Fibroblast of skin of abdomen (primary cell): Measurements from ENCODE around the gene TOMT.
"Not testable (repeated sequence)": the region's sequence is repeated elsewhere in the genome, so short reads cannot be mapped to it uniquely, and the experiment has no call there.

Experiments used
- DNase-seq: peaks from one replicate; pipeline ENCODE4 v3.0.0-alpha.2; 2013

The TOMT gene

GRCh38 chr11:72127923-72128322 lies 22.2 kb downstream of the TOMT start:
- no peak for DNase-seq

DNA sequence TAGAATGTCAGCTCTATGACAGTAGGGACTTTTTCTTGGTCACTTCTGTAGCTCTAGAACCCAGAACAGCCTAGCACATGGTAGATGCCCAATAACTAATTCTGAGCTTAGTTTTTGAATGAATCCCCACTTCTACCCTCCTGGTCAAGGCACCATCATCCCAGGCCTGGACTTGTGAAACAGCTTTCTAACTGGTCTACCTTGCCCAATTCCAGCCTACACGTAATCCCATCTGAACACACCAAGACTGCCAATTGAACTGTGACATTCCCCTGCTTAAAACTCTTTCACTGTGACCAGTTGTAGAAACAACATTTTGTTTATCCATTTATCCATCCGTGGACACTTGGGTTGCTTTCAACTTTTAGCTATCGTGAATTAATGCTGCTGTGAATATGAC lies 23.7 kb downstream of the TOMT start:
- no peak for DNase-seq

DNA sequence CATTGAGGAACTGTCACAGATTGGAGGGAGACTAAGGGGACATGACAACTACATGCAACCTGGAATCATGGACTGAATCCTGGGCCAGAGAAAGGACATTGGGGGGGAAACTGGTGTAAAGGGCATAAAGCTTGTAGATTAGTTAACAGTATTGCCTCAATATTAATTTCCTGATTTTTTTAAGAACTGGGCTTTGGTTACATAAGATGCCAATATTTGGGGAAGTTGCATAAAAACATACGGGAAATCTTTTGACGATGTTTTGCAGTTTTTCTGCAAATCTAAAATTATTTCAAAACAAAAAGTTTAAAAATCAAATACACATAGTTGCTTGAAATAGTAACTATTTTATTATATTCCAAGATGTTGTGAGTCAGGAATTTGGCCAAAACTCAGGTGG lies 26.9 kb downstream of the TOMT start:
- no peak for DNase-seq

DNA sequence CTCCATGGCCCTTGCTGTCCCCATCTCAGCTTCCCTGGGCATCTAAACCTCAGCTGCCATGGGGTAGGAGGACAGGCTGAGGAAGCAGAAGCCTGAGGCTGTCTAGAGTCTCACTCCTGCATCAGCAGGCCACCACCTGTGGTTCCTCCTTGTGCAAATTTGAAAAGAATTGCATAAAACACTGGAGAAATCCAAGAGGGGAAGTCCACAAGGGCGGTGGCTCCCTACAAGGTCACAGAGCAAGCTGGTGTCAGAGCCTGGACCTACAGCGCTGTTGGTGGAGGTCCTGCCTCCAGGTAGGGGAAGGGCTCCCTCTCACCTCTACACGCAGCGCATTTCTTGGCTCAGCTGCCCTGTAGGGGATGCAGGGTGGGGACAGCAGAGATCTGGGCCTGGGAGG lies 29.7 kb downstream of the TOMT start, which contains the start of gene FOLR3:
TSS of gene FOLR3 (plus strand) at position 253 of the 400 bp plus-strand sequence. CDS start 228 bp downstream, outside the sequence.
- DNase-seq: not testable (repeated sequence)

- DNase-seq: no peak
Observed at GRCh38 chr11:72135891-72136683, 30.4 kb downstream of the TOMT start.

- no peak for DNase-seq
Observed at GRCh38 chr11:72136684-72137262, 31.0 kb downstream of the TOMT start.

DNA sequence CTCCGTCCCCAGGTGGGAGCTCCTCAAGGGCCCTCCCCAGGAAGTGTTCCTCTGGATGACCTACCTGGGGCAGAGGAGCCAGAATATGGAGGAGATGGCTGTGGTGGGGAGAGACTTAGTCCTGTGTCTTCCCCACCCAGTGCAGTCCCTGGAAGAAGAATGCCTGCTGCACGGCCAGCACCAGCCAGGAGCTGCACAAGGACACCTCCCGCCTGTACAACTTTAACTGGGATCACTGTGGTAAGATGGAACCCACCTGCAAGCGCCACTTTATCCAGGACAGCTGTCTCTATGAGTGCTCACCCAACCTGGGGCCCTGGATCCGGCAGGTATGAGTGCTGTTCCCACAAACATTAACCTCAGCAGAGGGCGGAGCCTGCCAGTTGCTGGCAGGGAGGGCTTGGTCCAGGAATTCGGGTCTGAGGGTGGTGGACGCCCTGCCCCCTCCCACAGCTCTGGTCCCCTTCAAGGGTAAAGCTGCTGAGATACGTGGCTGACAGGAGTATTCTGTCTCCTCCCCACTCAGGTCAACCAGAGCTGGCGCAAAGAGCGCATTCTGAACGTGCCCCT lies 33.2 kb downstream of the TOMT start:
- no peak for DNase-seq

- no peak for DNase-seq
Observed at GRCh38 chr11:72139500-72139899, 33.8 kb downstream of the TOMT start.

- no peak for DNase-seq
Observed at GRCh38 chr11:72140661-72141060, 34.9 kb downstream of the TOMT start.

GRCh38 chr11:72141066-72141465 lies 35.3 kb downstream of the TOMT start:
- peak; percentile 92 for DNase-seq

GRCh38 chr11:72142086-72142485 lies 36.4 kb downstream of the TOMT start:
- peak; percentile 30 for DNase-seq

GRCh38 chr11:72142543-72142942 lies 36.8 kb downstream of the TOMT start:
- DNase-seq: not testable (repeated sequence)

- DNase-seq: peak; percentile 79
Observed at GRCh38 chr11:72144807-72145565, 39.3 kb downstream of the TOMT start.

DNA sequence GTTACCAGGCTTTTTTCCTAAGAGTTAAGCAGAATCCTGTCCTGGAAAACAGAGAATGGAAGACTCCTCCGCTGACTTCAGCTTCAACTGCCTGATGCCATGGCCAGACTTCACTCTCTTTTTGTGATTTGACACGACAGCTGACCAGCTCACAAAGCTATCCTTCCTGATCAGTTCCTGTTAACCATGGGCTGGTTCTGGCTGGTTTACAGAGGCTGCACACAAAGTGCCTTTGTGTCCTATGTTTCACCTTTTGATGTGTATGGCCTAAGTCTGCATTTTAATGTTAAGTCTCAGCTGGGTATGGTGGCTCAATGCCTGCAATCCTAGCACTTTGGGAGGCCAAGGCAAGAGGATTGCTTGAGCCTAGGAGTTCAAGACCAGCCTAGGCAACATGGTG lies 40.9 kb downstream of the TOMT start:
- no peak for DNase-seq

- no peak for DNase-seq
Observed at GRCh38 chr11:72150882-72151281, 45.2 kb downstream of the TOMT start.

- not testable (repeated sequence) for DNase-seq
Observed at GRCh38 chr11:72153874-72154273, 48.1 kb downstream of the TOMT start.

- no peak for DNase-seq
Observed at GRCh38 chr11:72154816-72155215, 49.1 kb downstream of the TOMT start.

DNA sequence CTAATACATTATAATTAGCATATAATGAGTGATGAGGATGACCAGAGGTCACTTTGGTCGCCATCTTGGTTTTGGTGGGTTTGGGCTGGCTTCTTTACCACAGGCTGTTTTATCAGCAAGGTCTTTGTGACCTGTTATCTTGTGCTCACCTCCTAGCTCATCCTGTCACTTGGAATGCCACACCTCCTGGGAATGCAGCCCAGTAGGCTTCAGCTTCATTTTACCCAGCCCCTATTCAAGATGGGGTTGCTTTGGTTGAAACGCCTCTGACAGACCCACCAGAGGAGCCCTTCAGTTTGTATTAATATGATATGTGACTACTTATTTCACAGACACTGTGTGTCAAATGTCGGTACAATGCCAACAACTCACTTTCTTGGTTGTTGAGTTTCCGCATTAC lies 50.0 kb downstream of the TOMT start:
- DNase-seq: no peak

DNA sequence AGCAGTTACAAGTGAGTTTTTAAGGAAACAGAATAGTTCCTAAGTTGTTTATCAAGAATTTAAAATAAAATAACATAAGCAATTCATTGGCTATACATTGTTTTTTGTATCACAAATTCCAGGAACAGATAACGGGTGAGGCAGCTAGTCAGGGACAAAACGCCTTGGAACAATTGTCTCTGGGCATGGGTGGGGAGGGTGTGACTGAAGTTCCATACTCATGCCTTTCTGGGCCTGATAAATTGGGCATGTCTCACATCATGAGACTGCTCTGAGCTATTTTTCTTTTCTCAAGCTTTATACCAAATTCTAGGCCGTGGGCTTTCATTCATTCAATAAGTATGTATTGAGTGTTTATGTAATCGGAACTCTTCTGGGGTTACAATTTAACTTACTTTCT lies 51.4 kb downstream of the TOMT start:
- no peak for DNase-seq
